Skeletal muscle tissue (tissue), 4 donors: ENCODE measurements around the gene CTBS. TPM values are rescaled to one million over a fixed set of nuclear protein-coding genes. Genes with fewer than 3 reads are reported as not detected.

ENCODE experiments used
- H3K27ac ChIP-seq: one replicate; pipeline ENCODE4 v1.7.0; 2013; ENCODE audit warnings: mild to moderate bottlenecking, low read depth, low read length, inconsistent platforms
- H3K27me3 ChIP-seq, 3 donors: one replicate each; pipeline ENCODE4 v1.7.0; 2013; ENCODE audit warnings: low read length in 3 of 3; ENCODE audit not compliant: control insufficient read depth in 3 of 3, insufficient read depth in 3 of 3
- H3K36me3 ChIP-seq, 3 donors: one replicate each; pipeline ENCODE4 v1.7.0; 2013; ENCODE audit warnings: low read length in 3 of 3; ENCODE audit not compliant: control insufficient read depth in 3 of 3, insufficient read depth in 3 of 3
- H3K4me1 ChIP-seq, 3 donors: one replicate each; pipeline ENCODE4 v1.7.0; 2013; ENCODE audit warnings: low read length in 3 of 3, mild to moderate bottlenecking in 3 of 3; ENCODE audit not compliant: control insufficient read depth in 3 of 3, insufficient read depth in 3 of 3
- H3K4me3 ChIP-seq, 3 donors: one replicate each; pipeline ENCODE4 v1.7.0; 2013; ENCODE audit warnings: low read length in 3 of 3
- H3K9ac ChIP-seq, 3 donors: one replicate each; pipeline ENCODE4 v1.7.0; 2013; ENCODE audit warnings: low read length in 3 of 3, mild to moderate bottlenecking in 3 of 3, moderate library complexity in 2 of 3, low read depth in 1 of 3
- H3K9me3 ChIP-seq, 3 donors: one replicate each; pipeline ENCODE4 v1.7.0; 2013; ENCODE audit warnings: low read length in 3 of 3; ENCODE audit not compliant: control insufficient read depth in 3 of 3
- total RNA-seq: library from RNA; depleted of rRNA; stranded (reverse); fragments of >200 nt; gene quantifications from one replicate; pipeline ENCODE4 v1.2.3, GENCODE V29; 2014
- donor health status: Osteomylitis.

CTBS gene
- 2.6 TPM for total RNA-seq

- Histone ChIP-seq H3K9ac (peak within 1 kb of the TSS; percentile 91 to 98 (median 93)), H3K27ac (peak within 1 kb of the TSS; percentile 90), H3K4me3 (peak within 1 kb of the TSS; percentile 66 to 91 (median 89)), H3K4me1 (peaks cover 3 to 15% (median 6%) of the 10 kb centered on the region in 3 donors), H3K9me3 (no peaks in the 10 kb centered on the region), H3K27me3 (no peaks in the 10 kb centered on the region), H3K36me3 (peaks cover 0 to 2% (median 2%) of the 10 kb centered on the region in 3 donors)
Observed at GRCh38 chr1:84573967-84574842, at the start of gene CTBS. CTBS (minus strand) TSS chr1:84574440; CDS start chr1:84574415, 25 bp downstream.

- H3K27ac ChIP-seq: no peak overlapping the region
- no peaks in the 10 kb centered on the region for H3K36me3 ChIP-seq
- no peak overlapping the region for H3K4me3 ChIP-seq
- H3K9ac ChIP-seq: no peak overlapping the region
- no peaks in the 10 kb centered on the region for H3K9me3 ChIP-seq
- H3K4me1 ChIP-seq: peaks cover 0 to 7% (median 5%) of the 10 kb centered on the region in 3 donors
- no peaks in the 10 kb centered on the region for H3K27me3 ChIP-seq
Observed at GRCh38 chr1:84621553-84621952, 47.3 kb upstream of the CTBS start.

GRCh38 chr1:84620720-84621313, 46.6 kb upstream of the CTBS start:
- Histone ChIP-seq H3K9me3 (no peaks in the 10 kb centered on the region), H3K36me3 (no peaks in the 10 kb centered on the region), H3K4me3 (peak overlapping the region; percentile 72 to 90 (median 79)), H3K27me3 (no peaks in the 10 kb centered on the region), H3K9ac (peak overlapping the region; percentile 51 to 71 (median 54)), H3K27ac (no peak overlapping the region), H3K4me1 (peaks cover 0 to 7% (median 5%) of the 10 kb centered on the region in 3 donors)

GRCh38 chr1:84619383-84620102, 45.3 kb upstream of the CTBS start:
- no peaks in the 10 kb centered on the region for H3K9me3 ChIP-seq
- no peaks in the 10 kb centered on the region for H3K27me3 ChIP-seq
- no peak overlapping the region for H3K4me3 ChIP-seq
- H3K27ac ChIP-seq: no peak overlapping the region
- no peak overlapping the region for H3K9ac ChIP-seq
- no peaks in the 10 kb centered on the region for H3K36me3 ChIP-seq
- peaks cover 0 to 7% (median 5%) of the 10 kb centered on the region in 3 donors for H3K4me1 ChIP-seq

GRCh38 chr1:84617349-84617748, 43.1 kb upstream of the CTBS start:
- H3K36me3 ChIP-seq: no peaks in the 10 kb centered on the region
- H3K9me3 ChIP-seq: no peaks in the 10 kb centered on the region
- H3K27ac ChIP-seq: no peak overlapping the region
- H3K4me3 ChIP-seq: no peak overlapping the region
- peaks cover 0 to 7% (median 5%) of the 10 kb centered on the region in 3 donors for H3K4me1 ChIP-seq
- no peaks in the 10 kb centered on the region for H3K27me3 ChIP-seq
- no peak overlapping the region for H3K9ac ChIP-seq

GRCh38 chr1:84615790-84616189, 41.5 kb upstream of the CTBS start:
- H3K27me3 ChIP-seq: no peaks in the 10 kb centered on the region
- H3K9ac ChIP-seq: no peak overlapping the region
- no peaks in the 10 kb centered on the region for H3K9me3 ChIP-seq
- H3K4me1 ChIP-seq: peaks cover 0 to 7% (median 4%) of the 10 kb centered on the region in 3 donors
- no peak overlapping the region for H3K27ac ChIP-seq
- no peak overlapping the region for H3K4me3 ChIP-seq
- no peaks in the 10 kb centered on the region for H3K36me3 ChIP-seq

GRCh38 chr1:84613887-84614286, 39.6 kb upstream of the CTBS start:
- Histone ChIP-seq H3K4me3 (no peak overlapping the region), H3K36me3 (no peaks in the 10 kb centered on the region), H3K4me1 (no peaks in the 10 kb centered on the region), H3K27ac (no peak overlapping the region), H3K27me3 (no peaks in the 10 kb centered on the region), H3K9ac (no peak overlapping the region), H3K9me3 (no peaks in the 10 kb centered on the region)

- H3K9me3 ChIP-seq: no peaks in the 10 kb centered on the region
- H3K27me3 ChIP-seq: no peaks in the 10 kb centered on the region
- no peaks in the 10 kb centered on the region for H3K36me3 ChIP-seq
- H3K27ac ChIP-seq: no peak overlapping the region
- no peak overlapping the region for H3K4me3 ChIP-seq
- H3K9ac ChIP-seq: no peak overlapping the region
- H3K4me1 ChIP-seq: no peaks in the 10 kb centered on the region
Observed at GRCh38 chr1:84613026-84613425, 38.8 kb upstream of the CTBS start.

- no peaks in the 10 kb centered on the region for H3K27me3 ChIP-seq
- no peaks in the 10 kb centered on the region for H3K36me3 ChIP-seq
- no peak overlapping the region for H3K4me3 ChIP-seq
- no peaks in the 10 kb centered on the region for H3K4me1 ChIP-seq
- H3K27ac ChIP-seq: no peak overlapping the region
- H3K9me3 ChIP-seq: no peaks in the 10 kb centered on the region
- H3K9ac ChIP-seq: no peak overlapping the region
Observed at GRCh38 chr1:84611796-84612195, 37.6 kb upstream of the CTBS start.
